SJSA1 (cell line): ENCODE results near the gene PRDM5. TPM values are rescaled to one million over a fixed set of nuclear protein-coding genes. Genes with fewer than 3 reads are reported as not detected.

Experiments used
- DNase-seq, 2 experiments: peaks; one replicate each; pipeline ENCODE4 v3.0.0-alpha.2; 2015 to 2020; ENCODE audit warnings: low spot score in 2 of 2, low read depth in 1 of 2
- H3K27ac ChIP-seq: fragments of 250-450 bp; sonication (Bioruptor Pico); 2 replicates; pipeline ENCODE4 v1.5.1; 2020; ENCODE audit warnings: mild to moderate bottlenecking, moderate library complexity
- H3K27me3 ChIP-seq: fragments of 250-450 bp; sonication (Bioruptor Pico); replicated peaks from 2 replicates; pipeline ENCODE4 v1.5.1; 2020; ENCODE audit warnings: mild to moderate bottlenecking, moderate library complexity
- H3K36me3 ChIP-seq: fragments of 250-450 bp; sonication (Bioruptor Pico); 2 replicates; pipeline ENCODE4 v1.5.1; 2020; ENCODE audit warnings: mild to moderate bottlenecking
- H3K4me1 ChIP-seq: fragments of 250-450 bp; sonication (Bioruptor Pico); replicated peaks from 2 replicates; pipeline ENCODE4 v1.6.1; 2021; ENCODE audit warnings: mild to moderate bottlenecking
- H3K4me3 ChIP-seq: fragments of 250-450 bp; sonication (Bioruptor Pico); 2 replicates; pipeline ENCODE4 v1.5.1; 2020; ENCODE audit warnings: mild to moderate bottlenecking
- H3K9me3 ChIP-seq: fragments of 250-450 bp; sonication (Bioruptor Pico); replicated peaks from 2 replicates; pipeline ENCODE4 v1.5.1; 2020; ENCODE audit warnings: mild to moderate bottlenecking
- total RNA-seq: library from RNA; depleted of rRNA; stranded (reverse); fragments of >200 nt; shearing (Covaris generic); gene quantifications from 2 replicates; pipeline ENCODE4 v1.2.3, GENCODE V29; 2014

Gene PRDM5
- total RNA-seq, 1 experiment from 2014 or later = 11.1 TPM

DNA sequence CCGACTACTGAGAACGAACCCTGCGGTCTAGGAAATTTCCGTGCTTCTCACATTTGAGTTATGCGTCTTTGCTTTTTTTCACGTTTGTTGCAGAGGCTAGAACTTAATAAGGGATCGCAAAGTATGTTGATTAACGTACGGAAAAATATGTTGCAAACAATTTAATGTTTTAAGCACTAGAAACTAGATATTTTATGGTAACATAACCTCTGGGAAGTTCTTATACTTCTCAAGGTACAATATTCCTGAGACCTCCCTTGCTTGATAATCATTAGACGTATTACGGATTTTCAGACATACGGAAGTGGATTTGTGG, 639 bp upstream of the PRDM5 start:
- Histone ChIP-seq H3K9me3 (no peaks in the 10 kb centered on the region), H3K27ac (peak overlapping the region; percentile 72), H3K36me3 (peaks cover 9% of the 10 kb centered on the region), H3K4me1 (peaks cover 14% of the 10 kb centered on the region), H3K4me3 (peak overlapping the region; percentile 86), H3K27me3 (no peaks in the 10 kb centered on the region)
- DNase-seq = no peak

DNA sequence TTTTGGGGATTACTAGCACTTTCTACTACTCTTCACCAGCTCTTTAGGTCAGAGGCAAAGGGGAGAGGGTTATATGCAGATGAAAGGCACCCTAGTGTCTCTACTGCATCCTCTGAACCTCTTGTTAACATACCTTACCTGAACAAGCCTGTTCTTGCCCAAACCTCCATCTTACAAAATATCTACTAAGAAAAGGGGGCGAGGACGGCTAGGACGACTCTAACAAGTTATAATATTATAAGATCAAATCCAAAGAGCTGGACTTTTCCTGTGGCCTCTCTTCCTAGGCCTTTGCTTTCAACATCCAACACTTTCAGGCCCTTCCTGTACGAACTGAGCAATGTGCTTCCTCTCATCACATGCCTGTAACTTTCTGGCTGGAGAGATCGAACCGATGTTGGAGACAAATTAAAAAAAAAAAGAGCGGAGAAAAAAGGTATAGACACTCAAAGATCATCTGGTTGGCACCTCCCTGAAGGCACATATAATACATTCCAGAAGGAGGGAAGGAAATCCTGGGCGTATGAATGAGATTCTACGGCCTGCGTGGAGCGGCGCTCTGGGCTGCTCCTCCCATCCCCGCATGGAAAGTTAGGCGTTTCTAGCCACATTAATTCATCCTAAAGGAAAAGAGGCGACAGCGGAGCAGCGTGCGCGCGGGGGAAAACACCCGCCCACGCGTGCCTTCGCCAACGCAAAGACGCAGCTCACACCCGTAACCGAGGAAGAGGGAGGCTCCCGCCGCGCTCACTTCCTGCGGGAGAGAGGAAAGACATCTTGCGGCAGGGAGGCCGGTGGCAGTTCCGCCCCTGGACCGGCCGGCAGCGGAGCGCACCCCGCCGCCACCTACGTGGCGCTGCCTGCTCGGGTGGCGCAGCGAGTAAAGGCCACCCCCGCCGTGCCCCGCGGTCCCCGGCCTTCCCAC, 808 bp downstream of the PRDM5 start:
- DNase-seq = peak; percentile 64 to 69
- Histone ChIP-seq H3K36me3 (peaks cover 9% of the 10 kb centered on the region), H3K9me3 (no peaks in the 10 kb centered on the region), H3K27me3 (no peaks in the 10 kb centered on the region), H3K27ac (peak overlapping the region; percentile 72), H3K4me1 (peaks cover 14% of the 10 kb centered on the region), H3K4me3 (peak overlapping the region; percentile 86)

DNA sequence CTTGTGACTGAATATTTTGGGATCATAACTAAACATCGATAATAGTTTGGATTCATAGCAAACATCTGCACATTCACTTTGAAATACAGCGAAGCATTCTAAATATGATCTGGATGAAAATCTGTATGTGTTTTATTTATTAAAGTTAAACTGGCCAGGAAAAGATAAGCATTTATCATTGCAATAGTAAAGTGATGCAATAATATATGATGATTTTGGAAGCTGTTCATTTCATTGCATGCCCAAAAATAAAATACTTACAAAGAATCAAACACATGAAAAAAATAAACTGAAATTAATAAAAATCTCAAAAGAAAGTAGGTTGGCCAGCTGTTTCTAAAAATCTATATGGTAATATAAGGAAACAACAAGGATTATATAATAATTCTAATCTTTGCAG, 1.9 kb downstream of the PRDM5 start:
- DNase-seq = no peak
- H3K9me3 ChIP-seq = no peaks in the 10 kb centered on the region
- no peak overlapping the region for H3K4me3 ChIP-seq

DNA sequence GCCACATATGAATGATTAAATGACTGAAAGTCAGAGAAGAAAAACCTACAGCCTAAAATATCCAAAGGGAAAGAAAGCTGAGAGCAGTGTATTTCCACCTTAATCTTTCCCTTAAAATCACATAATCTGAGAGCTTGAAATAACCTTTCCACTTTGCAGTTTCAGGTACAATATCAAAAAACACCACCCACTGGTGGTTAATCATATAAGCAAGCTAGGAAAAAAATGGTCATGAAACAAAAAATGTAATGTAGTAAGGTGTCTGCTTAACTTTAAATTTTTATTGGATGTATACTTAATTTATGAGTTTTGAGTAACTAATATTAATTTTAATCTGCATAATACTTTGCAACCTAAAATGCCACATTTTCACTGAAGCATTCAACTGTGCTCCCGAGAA, 3.2 kb downstream of the PRDM5 start:
- H3K4me3 ChIP-seq = no peak overlapping the region
- H3K4me1 ChIP-seq = peaks cover 14% of the 10 kb centered on the region
- no peaks in the 10 kb centered on the region for H3K9me3 ChIP-seq
- DNase-seq = no peak
- no peak overlapping the region for H3K27ac ChIP-seq
- H3K27me3 ChIP-seq = no peaks in the 10 kb centered on the region
- peaks cover 9% of the 10 kb centered on the region for H3K36me3 ChIP-seq

More for the DNA sequence above, 1.9 kb downstream of the PRDM5 start:
- Histone ChIP-seq H3K27me3 (no peaks in the 10 kb centered on the region), H3K4me1 (peaks cover 14% of the 10 kb centered on the region), H3K27ac (no peak overlapping the region), H3K36me3 (peaks cover 9% of the 10 kb centered on the region)

DNA sequence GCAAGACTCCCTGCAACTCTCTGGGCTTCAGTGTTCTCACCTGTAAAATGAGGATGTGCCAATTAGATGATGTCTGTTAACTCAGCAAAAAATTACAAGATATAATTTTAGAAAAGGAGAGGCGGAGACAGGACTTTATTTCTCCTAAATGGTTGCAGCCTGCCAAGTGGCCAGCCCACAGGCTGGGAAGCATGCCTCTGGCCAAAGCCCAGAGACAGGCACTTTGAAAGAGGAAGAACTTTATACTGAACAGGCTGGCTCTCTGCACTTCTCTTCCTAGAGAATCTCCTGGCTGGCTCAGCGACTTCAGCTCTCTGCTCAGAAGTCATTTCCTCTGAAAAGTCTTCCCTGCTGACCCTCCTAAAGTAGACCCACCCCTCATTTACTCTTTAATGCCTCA, 3.7 kb downstream of the PRDM5 start:
- H3K4me3 ChIP-seq = no peak overlapping the region
- DNase-seq = no peak
- no peak overlapping the region for H3K27ac ChIP-seq
- no peaks in the 10 kb centered on the region for H3K27me3 ChIP-seq
- peaks cover 14% of the 10 kb centered on the region for H3K4me1 ChIP-seq
- H3K9me3 ChIP-seq = no peaks in the 10 kb centered on the region
- peaks cover 9% of the 10 kb centered on the region for H3K36me3 ChIP-seq

DNA sequence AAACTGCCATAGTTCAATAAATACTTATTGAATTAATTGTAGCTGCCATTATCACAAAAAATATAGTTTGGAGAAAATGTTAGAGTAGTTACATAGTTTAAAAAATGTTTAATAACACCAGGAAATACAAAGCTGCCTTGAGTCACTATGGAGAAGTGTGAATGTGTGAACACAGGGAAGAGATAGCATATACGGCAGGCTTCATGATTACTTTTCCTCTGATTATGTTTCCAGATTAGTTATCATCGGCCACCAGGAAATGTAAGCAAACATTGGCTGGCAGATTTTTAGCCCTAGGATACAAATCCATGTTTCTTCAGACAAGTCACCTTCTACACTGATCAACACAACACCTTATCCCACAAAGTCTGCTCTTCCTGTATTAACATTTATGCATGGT, 4.4 kb downstream of the PRDM5 start:
- Histone ChIP-seq H3K27me3 (no peaks in the 10 kb centered on the region), H3K4me3 (no peak overlapping the region), H3K36me3 (peaks cover 9% of the 10 kb centered on the region), H3K27ac (no peak overlapping the region), H3K9me3 (no peaks in the 10 kb centered on the region), H3K4me1 (peaks cover 11% of the 10 kb centered on the region)
- no peak for DNase-seq

DNA sequence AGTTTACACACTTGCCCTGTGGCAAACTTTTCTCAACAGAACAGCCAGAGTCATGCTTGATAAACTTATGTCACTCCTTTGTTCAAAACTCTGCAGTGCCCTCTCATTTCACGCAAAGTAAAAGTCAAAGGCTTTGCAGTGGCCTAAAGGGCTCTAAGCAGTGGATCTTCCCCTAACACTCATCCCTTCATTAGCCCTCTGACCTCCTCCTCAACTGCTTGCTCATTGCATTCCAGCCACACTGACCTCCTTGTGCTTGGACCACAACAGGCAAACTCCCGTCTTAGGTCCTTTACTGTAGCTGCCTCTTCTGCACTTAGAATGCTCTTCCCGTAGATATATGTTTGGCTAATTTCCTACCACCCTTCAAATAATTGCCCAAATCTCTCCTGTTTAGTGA, 5.6 kb downstream of the PRDM5 start:
- Histone ChIP-seq H3K4me1 (peaks cover 6% of the 10 kb centered on the region), H3K9me3 (no peaks in the 10 kb centered on the region), H3K4me3 (no peak overlapping the region), H3K36me3 (peaks cover 1% of the 10 kb centered on the region), H3K27me3 (no peaks in the 10 kb centered on the region), H3K27ac (no peak overlapping the region)
- no peak for DNase-seq

DNA sequence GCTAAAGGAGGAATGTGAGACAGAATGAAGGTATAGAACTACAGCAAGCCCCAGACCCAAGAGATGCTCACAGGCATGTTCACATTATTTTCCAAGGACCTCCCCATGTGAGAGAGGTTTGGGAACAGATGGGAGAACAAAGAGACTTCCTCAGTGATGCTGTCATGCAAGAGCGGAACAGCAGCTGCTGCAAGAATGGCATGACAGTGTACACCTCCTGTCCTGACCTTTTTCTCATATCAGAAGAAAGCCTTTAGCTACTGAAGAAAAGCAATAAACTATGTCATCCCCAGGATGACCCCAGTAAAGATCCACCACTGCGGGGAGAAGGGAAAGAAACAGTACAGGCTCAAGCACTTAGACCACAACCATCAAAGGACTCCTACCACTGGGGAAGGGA, 7.2 kb downstream of the PRDM5 start:
- no peak overlapping the region for H3K27ac ChIP-seq
- no peaks in the 10 kb centered on the region for H3K36me3 ChIP-seq
- DNase-seq = no peak
- no peak overlapping the region for H3K4me3 ChIP-seq
- no peaks in the 10 kb centered on the region for H3K4me1 ChIP-seq
- no peaks in the 10 kb centered on the region for H3K9me3 ChIP-seq
- H3K27me3 ChIP-seq = no peaks in the 10 kb centered on the region

DNA sequence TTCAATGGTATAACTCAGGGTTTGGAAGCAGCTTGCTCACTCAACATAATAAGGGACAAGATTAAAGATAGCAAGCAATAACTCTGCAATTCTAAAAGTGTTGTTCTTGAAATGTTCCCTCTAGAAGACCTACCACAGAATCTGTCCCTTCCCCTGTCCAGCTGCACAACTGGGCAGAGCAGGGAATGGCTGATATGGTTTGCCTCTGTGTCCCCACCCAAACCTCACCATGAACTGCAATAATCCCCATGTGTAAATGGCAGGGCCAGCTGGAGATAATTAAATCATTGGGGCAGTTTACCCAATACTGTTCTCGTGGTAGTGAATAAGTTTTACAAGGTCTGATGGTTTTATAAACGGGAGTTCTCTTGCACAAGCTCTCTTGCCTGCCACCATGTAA, 19.1 kb downstream of the PRDM5 start:
- Histone ChIP-seq H3K9me3 (no peaks in the 10 kb centered on the region), H3K4me3 (no peak overlapping the region), H3K27ac (no peak overlapping the region), H3K36me3 (0 out of 2 replicates have a peak, but pooled peaks cover 2% of the 10 kb centered on the region), H3K4me1 (no peaks in the 10 kb centered on the region), H3K27me3 (no peaks in the 10 kb centered on the region)
- DNase-seq = no peak

DNA sequence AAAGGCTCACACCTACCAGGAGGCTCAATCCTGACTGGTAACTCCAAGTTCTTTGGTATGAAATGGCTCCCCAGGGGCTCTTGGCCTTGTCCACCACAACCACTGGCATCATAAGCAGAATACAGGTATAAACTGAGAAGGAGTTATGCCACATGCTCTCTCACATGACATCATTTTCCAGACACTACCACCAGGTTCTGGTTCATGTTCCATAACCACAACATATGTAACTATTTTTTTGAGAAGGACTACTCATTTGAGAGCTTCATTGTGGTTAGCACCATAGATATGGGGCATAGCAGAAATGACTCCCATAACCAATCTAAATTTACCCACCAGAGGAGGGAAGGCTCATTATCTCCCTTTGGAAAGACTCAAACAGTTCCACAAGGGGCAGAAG, 19.6 kb downstream of the PRDM5 start:
- no peak for DNase-seq

DNA sequence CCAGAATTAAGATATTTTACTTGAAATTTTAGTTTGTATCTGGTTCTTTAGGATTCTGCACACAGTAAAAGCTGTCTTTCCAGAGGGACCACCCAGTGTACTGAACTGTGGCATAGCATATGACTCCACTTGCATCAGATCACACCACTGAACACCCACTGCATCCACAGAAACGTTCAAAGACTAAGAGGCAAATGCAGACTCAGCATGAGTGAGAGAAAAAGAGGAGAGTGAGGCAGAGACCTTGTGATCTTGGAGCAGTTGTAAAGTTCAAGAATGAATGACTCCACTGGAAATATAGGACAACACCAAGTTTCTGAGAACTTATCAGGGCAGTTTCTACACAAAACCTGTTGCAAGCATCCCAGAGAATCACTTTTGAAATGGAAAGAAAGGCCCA, 20.8 kb downstream of the PRDM5 start:
- Histone ChIP-seq H3K4me3 (no peak overlapping the region), H3K27me3 (no peaks in the 10 kb centered on the region)
- DNase-seq = no peak

More for the DNA sequence above, 19.6 kb downstream of the PRDM5 start:
- Histone ChIP-seq H3K27me3 (no peaks in the 10 kb centered on the region), H3K27ac (no peak overlapping the region), H3K36me3 (0 out of 2 replicates have a peak, but pooled peaks cover 2% of the 10 kb centered on the region), H3K4me1 (no peaks in the 10 kb centered on the region), H3K4me3 (no peak overlapping the region), H3K9me3 (no peaks in the 10 kb centered on the region)

DNA sequence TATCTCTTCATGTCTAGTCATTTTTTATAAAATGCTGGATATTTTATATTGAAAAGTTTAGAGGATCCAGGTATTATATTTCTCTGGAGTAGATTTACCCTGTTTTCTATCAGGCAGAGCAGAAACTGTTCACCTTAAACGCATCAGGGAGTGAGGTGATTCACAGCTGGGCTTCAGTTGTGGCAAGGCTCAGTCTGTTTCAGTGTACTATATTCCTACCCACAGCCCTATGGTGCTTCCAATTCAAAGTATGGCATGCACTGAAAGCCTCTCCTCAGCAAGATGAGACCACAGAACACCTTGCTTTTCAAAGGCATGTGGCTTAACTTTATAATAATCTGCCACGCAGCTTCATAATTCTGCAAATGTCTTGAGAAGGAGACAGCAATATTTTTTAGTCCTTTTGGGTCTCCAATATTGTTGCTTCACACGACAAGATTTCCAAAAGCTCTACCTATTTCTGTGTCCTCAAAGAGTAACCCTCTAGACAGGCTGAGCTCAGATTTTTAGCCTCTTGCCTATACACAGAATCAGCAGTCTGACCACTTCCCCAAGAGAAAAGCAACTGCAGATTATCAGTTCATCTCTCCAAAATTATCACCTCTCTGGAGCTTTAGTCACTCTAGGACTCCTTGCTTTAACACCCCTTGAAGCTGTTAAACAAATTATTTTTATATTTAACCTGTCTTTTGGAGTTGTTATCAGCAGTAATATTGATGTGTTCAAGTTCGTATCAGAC, 24.4 kb downstream of the PRDM5 start:
- 0 out of 2 replicates have a peak, but pooled peaks cover 2% of the 10 kb centered on the region for H3K36me3 ChIP-seq
- no peaks in the 10 kb centered on the region for H3K9me3 ChIP-seq
- H3K4me3 ChIP-seq = no peak overlapping the region
- no peaks in the 10 kb centered on the region for H3K4me1 ChIP-seq
- no peak overlapping the region for H3K27ac ChIP-seq
- DNase-seq = no peak
- H3K27me3 ChIP-seq = no peaks in the 10 kb centered on the region

More for the DNA sequence above, 20.8 kb downstream of the PRDM5 start:
- H3K36me3 ChIP-seq = 0 out of 2 replicates have a peak, but pooled peaks cover 2% of the 10 kb centered on the region
- H3K9me3 ChIP-seq = no peaks in the 10 kb centered on the region
- H3K4me1 ChIP-seq = no peaks in the 10 kb centered on the region
- H3K27ac ChIP-seq = no peak overlapping the region

DNA sequence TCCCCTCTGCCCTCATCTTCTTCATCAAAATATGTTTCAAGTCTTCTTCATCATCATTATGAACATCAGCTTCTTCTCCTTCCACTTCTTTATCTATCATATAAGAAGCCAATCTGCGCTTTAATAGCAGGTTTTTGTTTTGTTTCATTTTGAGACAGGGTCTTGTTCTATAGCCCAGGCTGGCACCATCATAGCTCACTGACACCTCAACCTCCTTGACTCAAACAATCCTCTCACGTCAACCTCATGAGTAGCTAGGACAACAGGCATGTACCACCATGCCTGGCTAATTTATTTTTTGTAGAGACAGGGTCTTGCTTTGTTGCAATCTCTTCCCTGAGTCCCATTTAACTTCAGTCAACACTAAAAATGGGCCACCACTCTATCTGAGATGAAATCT, 27.0 kb downstream of the PRDM5 start:
- Histone ChIP-seq H3K27me3 (no peaks in the 10 kb centered on the region), H3K4me3 (no peak overlapping the region), H3K36me3 (no peaks in the 10 kb centered on the region), H3K4me1 (no peaks in the 10 kb centered on the region), H3K27ac (no peak overlapping the region), H3K9me3 (no peaks in the 10 kb centered on the region)
- DNase-seq = no peak

DNA sequence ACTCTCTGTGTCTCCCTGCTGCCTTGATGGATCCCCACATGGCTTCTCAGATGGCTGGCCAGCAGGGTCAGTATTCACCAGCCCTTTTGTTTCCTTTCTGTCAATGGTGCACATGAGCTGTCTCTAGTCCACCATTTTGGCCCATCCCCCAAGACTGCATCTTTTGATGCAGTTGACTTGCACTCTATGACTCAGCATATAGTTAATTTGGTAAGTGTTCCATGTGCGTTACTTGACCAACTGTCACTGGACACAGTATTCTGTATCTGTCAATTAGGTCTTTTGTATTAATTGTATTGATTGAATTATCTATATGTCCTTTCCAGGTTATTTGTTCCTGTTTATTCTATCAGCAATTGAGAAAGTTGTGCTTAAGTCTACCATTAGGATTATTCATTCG, 29.2 kb downstream of the PRDM5 start:
- no peaks in the 10 kb centered on the region for H3K9me3 ChIP-seq
- no peak for DNase-seq
- H3K27ac ChIP-seq = no peak overlapping the region
- no peaks in the 10 kb centered on the region for H3K36me3 ChIP-seq
- H3K4me1 ChIP-seq = no peaks in the 10 kb centered on the region
- H3K4me3 ChIP-seq = no peak overlapping the region
- no peaks in the 10 kb centered on the region for H3K27me3 ChIP-seq
